ENCODE data around the gene GAPDHS.

DNA sequence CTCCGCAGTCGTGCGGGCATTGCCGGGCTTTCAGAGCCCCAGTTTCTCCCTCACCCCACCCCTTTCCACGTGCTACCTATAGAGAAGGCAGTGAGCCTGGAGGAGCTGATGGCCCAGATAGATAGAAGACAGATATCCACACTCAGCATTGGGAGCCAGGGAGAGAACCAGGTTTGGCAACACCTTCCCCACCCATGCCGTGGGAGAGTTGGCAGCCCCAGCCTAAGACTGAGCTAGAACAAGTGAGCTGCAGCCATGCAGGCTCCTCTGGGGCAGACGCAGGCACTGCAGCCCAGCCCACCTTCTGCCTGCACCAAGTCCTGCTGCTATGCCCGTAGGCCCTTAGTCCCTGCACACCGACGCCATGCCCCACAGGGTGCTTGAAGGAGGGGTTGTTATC is 32.6 kb upstream of the GAPDHS start:
- TF ChIP-seq, protein P1, sequence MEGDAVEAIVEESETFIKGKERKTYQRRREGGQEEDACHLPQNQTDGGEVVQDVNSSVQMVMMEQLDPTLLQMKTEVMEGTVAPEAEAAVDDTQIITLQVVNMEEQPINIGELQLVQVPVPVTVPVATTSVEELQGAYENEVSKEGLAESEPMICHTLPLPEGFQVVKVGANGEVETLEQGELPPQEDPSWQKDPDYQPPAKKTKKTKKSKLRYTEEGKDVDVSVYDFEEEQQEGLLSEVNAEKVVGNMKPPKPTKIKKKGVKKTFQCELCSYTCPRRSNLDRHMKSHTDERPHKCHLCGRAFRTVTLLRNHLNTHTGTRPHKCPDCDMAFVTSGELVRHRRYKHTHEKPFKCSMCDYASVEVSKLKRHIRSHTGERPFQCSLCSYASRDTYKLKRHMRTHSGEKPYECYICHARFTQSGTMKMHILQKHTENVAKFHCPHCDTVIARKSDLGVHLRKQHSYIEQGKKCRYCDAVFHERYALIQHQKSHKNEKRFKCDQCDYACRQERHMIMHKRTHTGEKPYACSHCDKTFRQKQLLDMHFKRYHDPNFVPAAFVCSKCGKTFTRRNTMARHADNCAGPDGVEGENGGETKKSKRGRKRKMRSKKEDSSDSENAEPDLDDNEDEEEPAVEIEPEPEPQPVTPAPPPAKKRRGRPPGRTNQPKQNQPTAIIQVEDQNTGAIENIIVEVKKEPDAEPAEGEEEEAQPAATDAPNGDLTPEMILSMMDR (IDR thresholded peaks at IDR 0.05; ENCODE audit: low read depth, low read length), result no peak
- no peak for TF ChIP-seq EZH2phosphoT487 (IDR thresholded peaks at IDR 0.05; ENCODE audit: low read depth)
